ENCODE measurements around the gene CTNNA1. TPM values are rescaled to one million over a fixed set of nuclear protein-coding genes. Genes with fewer than 3 reads are reported as not detected.

Gene CTNNA1
- total RNA-seq, 1 donor from 2014 or later: 598 TPM

DNA sequence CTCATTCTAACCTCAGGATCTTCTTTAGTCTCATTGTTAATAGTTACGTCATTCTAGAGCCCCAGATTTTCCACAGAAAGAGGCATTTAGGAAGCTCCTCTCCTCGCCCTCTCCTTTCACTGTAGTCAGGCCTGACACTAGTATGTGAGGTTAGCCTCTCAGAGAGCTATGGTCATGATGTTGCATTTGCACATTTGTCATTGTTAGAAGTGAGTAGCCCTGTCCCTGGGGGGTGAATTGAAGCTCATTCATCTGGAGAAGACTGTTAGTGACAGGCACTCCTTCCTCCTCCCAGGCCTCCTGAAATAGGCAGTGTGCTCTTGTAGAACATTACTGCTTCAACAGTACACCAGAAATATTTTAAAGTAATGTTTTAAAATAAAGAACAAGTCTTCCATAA is 148.5 kb downstream of the CTNNA1 start:
- H3K36me3 Mint-ChIP-seq (ENCODE audit: unreplicated experiment): peaks cover 5% of the 10 kb centered on the region
- DNase-seq: no peak
- peaks cover 10% of the 10 kb centered on the region for H3K4me1 Mint-ChIP-seq (ENCODE audit: low read depth, unreplicated experiment)
- TF ChIP-seq, protein P1, sequence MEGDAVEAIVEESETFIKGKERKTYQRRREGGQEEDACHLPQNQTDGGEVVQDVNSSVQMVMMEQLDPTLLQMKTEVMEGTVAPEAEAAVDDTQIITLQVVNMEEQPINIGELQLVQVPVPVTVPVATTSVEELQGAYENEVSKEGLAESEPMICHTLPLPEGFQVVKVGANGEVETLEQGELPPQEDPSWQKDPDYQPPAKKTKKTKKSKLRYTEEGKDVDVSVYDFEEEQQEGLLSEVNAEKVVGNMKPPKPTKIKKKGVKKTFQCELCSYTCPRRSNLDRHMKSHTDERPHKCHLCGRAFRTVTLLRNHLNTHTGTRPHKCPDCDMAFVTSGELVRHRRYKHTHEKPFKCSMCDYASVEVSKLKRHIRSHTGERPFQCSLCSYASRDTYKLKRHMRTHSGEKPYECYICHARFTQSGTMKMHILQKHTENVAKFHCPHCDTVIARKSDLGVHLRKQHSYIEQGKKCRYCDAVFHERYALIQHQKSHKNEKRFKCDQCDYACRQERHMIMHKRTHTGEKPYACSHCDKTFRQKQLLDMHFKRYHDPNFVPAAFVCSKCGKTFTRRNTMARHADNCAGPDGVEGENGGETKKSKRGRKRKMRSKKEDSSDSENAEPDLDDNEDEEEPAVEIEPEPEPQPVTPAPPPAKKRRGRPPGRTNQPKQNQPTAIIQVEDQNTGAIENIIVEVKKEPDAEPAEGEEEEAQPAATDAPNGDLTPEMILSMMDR (IDR thresholded peaks at IDR 0.05; ENCODE audit: partially characterized antibody, unreplicated experiment): no peak
- no peaks in the 10 kb centered on the region for H3K27me3 Mint-ChIP-seq (ENCODE audit: unreplicated experiment)
- peaks cover 9% of the 10 kb centered on the region for H3K9me3 Mint-ChIP-seq (ENCODE audit: unreplicated experiment)
- peak overlapping the region; percentile 79 for H3K27ac Mint-ChIP-seq (ENCODE audit: unreplicated experiment)
- H3K4me3 Mint-ChIP-seq (ENCODE audit: unreplicated experiment): no peak overlapping the region

DNA sequence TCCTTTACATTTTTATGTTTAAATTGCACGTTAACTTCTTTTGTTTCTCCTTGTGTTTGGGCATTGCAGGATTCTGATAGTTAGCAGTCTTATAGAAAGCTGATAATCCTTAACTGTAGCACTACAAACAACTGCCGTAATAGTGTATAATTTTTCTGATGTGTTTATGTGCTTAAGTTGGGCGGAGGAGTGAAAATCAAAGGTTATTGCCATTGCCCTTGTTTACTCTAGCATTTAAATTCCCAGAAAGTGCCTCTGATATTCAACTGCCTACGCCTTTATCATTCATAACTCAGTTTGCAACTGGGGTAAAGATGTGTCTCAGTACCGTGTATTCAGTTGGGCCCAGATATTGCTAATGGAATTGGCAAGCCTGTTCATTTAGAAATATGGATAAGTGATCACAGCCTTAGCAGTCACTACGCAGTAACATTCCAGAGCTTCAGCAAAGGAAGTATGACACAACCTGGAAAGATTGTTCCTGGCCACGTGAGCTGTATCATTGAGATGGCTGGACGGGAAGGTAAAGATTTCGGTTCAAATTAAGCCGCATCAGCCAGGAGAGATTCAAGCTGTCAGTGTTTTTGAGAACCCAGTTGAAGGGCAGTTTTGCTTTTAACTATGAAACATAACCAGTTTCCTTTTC is 150.0 kb downstream of the CTNNA1 start:
- Mint-ChIP-seq H3K36me3 (ENCODE audit: unreplicated experiment) (peaks cover 5% of the 10 kb centered on the region), H3K9me3 (ENCODE audit: unreplicated experiment) (peaks cover 10% of the 10 kb centered on the region), H3K27me3 (ENCODE audit: unreplicated experiment) (peaks cover 2% of the 10 kb centered on the region), H3K27ac (ENCODE audit: unreplicated experiment) (no peak overlapping the region), H3K4me3 (ENCODE audit: unreplicated experiment) (no peak overlapping the region), H3K4me1 (ENCODE audit: low read depth, unreplicated experiment) (peaks cover 10% of the 10 kb centered on the region)
- TF ChIP-seq, protein P1 (IDR thresholded peaks at IDR 0.05; ENCODE audit: partially characterized antibody, unreplicated experiment): no peak
- no peak for DNase-seq

DNA sequence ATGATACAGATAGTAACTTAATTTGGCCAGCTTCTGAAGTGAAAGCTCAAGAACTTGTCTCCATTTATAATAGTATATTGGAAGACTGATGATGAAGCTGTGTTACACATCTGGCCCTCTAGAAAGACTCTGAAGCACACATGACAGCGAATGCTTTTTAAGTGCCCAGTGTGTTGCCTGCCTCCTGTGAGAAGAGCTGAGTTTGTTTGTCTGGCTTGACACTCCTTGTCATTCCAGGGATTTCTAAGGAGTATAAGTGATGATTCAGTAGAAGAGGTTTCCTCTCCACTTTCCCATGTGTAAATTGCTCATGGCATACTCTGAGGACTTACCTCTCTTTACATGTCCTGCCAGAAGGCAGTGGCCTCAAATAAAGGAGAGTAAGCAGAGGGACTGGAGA is 152.3 kb downstream of the CTNNA1 start:
- H3K9me3 Mint-ChIP-seq (ENCODE audit: unreplicated experiment): peaks cover 8% of the 10 kb centered on the region
- H3K27ac Mint-ChIP-seq (ENCODE audit: unreplicated experiment): no peak overlapping the region
- peaks cover 5% of the 10 kb centered on the region for H3K36me3 Mint-ChIP-seq (ENCODE audit: unreplicated experiment)
- TF ChIP-seq, protein P1 (IDR thresholded peaks at IDR 0.05; ENCODE audit: partially characterized antibody, unreplicated experiment): no peak
- H3K27me3 Mint-ChIP-seq (ENCODE audit: unreplicated experiment): peaks cover 4% of the 10 kb centered on the region
- H3K4me3 Mint-ChIP-seq (ENCODE audit: unreplicated experiment): no peak overlapping the region
- H3K4me1 Mint-ChIP-seq (ENCODE audit: low read depth, unreplicated experiment): peaks cover 23% of the 10 kb centered on the region
- no peak for DNase-seq

DNA sequence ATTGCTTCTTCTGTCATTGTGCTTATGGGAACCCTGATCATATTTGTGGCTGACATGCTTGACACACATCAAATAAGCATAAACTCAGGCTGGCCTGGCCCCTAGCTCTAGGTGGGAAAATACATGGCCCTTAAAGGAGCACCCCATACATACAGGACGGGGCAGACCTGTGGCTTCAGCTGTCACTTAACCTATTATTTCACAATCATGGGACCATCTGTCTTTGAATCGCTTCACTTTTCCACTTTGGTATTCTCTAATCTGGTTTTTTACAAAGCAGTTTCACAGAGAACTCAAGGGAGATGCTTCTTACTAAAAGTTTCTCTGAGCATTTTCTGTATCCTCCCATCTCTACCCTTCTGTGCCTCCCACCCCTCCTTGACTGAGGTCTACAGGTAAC is 156.5 kb downstream of the CTNNA1 start:
- no peak overlapping the region for H3K4me3 Mint-ChIP-seq (ENCODE audit: unreplicated experiment)
- DNase-seq: no peak
- H3K36me3 Mint-ChIP-seq (ENCODE audit: unreplicated experiment): no peaks in the 10 kb centered on the region
- H3K27me3 Mint-ChIP-seq (ENCODE audit: unreplicated experiment): peaks cover 4% of the 10 kb centered on the region
- no peak overlapping the region for H3K27ac Mint-ChIP-seq (ENCODE audit: unreplicated experiment)
- H3K4me1 Mint-ChIP-seq (ENCODE audit: low read depth, unreplicated experiment): peaks cover 21% of the 10 kb centered on the region
- TF ChIP-seq, protein P1 (IDR thresholded peaks at IDR 0.05; ENCODE audit: partially characterized antibody, unreplicated experiment): no peak
- H3K9me3 Mint-ChIP-seq (ENCODE audit: unreplicated experiment): peaks cover 6% of the 10 kb centered on the region

DNA sequence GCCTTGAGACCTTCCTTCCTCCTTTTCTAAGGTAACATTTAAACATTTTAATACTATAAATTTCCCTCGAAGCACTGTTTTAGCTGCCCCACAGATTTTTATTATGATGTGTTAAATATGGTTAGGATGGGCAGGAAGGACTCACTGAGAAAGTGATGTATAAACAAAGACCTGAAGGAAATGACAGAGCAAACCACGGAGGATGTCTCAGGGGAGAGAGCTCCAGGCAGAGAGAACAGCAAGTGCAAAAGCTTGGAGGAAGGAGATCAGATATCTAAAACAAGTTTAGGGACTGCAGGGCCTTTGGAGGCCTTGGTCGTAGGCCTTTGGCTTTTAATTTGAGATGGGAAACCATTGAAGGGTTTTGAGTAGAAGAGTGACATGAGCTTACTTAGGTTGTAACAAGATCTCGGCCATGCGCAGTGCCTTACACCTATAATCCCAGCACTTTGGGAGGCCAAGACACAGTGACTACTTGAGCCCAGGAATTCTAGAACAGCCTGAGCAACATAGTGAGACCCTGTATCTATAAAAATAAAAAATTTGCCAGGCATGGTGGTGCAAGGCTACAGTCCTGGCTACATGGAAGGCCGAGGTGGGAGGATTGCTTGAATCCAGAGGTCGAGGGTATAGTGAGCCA is 157.4 kb downstream of the CTNNA1 start:
- H3K9me3 Mint-ChIP-seq (ENCODE audit: unreplicated experiment): peaks cover 6% of the 10 kb centered on the region
- TF ChIP-seq, protein P1 (IDR thresholded peaks at IDR 0.05; ENCODE audit: partially characterized antibody, unreplicated experiment): no peak
- H3K4me1 Mint-ChIP-seq (ENCODE audit: low read depth, unreplicated experiment): peaks cover 21% of the 10 kb centered on the region
- H3K27ac Mint-ChIP-seq (ENCODE audit: unreplicated experiment): peak overlapping the region; percentile 49
- H3K4me3 Mint-ChIP-seq (ENCODE audit: unreplicated experiment): peak overlapping the region; percentile 1
- H3K27me3 Mint-ChIP-seq (ENCODE audit: unreplicated experiment): peaks cover 4% of the 10 kb centered on the region
- DNase-seq: no peak
- no peaks in the 10 kb centered on the region for H3K36me3 Mint-ChIP-seq (ENCODE audit: unreplicated experiment)
